K562 treated with DMSO at 1 percent for 48 hours (cell line): Measurements from ENCODE around the gene C13orf46. TPM values are rescaled to one million over a fixed set of nuclear protein-coding genes. Genes with fewer than 3 reads are reported as not detected.

Experiments used
- total RNA-seq: library from RNA; unstranded; fragments of 300-600 nt; gene quantifications from 2 replicates; pipeline ENCODE4 v1.2.3, GENCODE V29; 2022; ENCODE audit warnings: low replicate concordance; ENCODE audit errors: extremely low read depth

C13orf46 gene
- total RNA-seq = not detected in 2 replicates

DNA sequence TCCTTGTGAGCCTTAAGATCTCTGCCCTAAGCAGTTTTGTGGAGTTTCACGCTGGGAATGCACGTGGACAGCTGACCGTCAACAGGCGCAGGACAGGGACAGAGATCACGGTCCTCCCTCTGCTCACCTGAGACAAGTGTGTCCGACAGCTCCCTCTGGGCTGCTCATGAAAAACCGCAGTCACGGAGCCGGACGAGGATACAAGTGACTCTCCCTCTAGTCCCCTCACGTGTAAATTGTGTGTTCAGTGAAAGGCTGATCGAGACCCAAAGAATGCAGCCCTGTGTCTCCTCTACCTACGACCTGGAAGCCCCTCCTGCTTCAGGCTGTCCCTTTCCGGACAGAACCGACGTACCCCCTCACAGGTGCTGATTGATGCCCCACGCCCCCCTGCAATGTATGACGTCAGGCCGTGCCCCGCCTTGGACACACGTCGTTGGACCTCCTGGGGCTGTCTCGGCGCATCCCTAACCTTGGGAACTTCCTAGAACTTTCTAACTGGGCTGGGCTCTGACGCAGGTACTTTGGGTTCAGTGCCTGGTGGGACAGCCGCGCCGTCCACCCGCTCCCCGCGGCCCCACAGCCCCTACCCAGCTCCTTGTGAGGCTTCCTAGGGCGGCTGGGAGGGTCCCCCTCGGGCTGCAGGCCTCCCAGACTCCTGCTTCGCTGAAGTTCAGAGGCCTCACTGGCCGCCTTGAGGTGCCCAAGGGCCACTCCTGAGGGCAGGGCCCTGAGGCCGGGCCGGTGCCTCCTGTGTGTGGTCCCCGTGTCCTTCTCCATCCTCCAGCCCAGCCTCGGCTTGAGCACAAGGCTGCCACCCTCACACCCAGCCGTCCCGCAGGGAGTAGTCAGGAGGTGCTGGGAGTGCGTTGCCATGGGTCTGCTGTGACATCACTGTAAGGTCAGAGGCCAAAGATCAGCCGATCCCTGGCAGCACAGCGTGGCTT is at the start of gene C13orf46:
Gene C13orf46, minus strand, starts transcription at position 859 of the 947 bp plus-strand sequence. Its CDS starts 79 bp downstream, at position 780.

Other genes starting within 250 kb of the C13orf46 start
- gene TMEM255B, start 214.8 kb downstream of the C13orf46 start, total RNA-seq = not detected in 2 replicates
- not detected in 2 replicates for gene GAS6, start 110.0 kb downstream of the C13orf46 start, total RNA-seq
- gene RASA3, start 158.5 kb upstream of the C13orf46 start, total RNA-seq = not detected in 2 replicates
- gene CFAP97D2, start 205.2 kb upstream of the C13orf46 start, total RNA-seq = not detected in 2 replicates